GM12874 (cell line): ENCODE data around the gene HRH2.

ENCODE experiments used
- CTCF ChIP-seq: IDR thresholded peaks from 2 replicates; pipeline ENCODE4 v1.5.1; 2011; ENCODE audit warnings: low read depth, mild to moderate bottlenecking, control low read depth, low read length, moderate library complexity; ENCODE audit not compliant: insufficient read depth

The HRH2 gene

DNA sequence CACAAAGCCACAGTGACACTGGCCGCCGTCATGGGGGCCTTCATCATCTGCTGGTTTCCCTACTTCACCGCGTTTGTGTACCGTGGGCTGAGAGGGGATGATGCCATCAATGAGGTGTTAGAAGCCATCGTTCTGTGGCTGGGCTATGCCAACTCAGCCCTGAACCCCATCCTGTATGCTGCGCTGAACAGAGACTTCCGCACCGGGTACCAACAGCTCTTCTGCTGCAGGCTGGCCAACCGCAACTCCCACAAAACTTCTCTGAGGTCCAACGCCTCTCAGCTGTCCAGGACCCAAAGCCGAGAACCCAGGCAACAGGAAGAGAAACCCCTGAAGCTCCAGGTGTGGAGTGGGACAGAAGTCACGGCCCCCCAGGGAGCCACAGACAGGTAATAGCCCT, 26.1 kb downstream of the HRH2 start:
- no peak for TF ChIP-seq CTCF

DNA sequence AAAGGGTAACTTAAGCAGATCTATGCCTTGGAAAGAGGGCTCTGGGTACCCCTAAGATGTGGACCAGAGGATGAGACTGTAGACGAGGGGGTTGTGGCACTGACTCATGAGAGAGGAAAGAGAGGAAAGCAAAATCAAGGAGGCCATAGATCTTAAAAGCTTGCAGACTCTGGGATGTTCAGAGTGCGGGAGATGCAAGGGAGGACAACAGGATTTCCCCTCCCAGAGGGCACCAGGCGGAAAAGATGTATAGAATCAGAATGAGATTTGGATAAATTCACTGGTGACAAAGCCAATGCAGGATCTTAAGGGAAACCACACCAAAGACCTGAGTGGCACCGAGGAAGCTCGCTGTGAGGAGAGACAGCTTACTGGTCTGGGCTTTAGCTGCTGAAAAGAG, 27.1 kb downstream of the HRH2 start:
- TF ChIP-seq CTCF = no peak

GRCh38 chr5:175685701-175686350, 28.0 kb downstream of the HRH2 start:
- TF ChIP-seq CTCF = no peak

GRCh38 chr5:175686396-175686795, 28.5 kb downstream of the HRH2 start:
- no peak for TF ChIP-seq CTCF

GRCh38 chr5:175686826-175687225, 29.0 kb downstream of the HRH2 start:
- TF ChIP-seq CTCF = no peak

DNA sequence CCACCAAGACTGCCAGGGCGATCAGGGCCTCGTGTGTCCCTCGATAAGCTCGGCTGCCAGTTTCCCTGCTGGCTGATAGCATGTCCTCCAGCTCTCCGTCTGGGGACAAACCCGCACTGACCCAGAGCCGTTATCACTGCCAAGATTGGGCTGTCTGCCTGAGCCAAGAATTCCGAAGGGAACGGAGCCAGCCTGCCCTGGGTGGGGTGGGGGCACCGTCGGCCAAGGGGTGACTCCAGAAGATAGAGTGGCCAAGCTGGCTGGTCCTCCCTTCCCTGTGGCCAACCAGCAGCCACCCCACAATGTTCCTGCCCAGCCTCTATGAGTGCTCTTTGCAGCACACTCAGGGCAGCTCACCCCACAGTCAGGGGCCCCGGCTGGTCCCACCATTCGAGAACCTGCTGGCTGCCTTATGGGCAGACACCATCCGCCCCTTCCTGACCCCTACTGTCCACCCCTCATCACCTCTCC, 29.4 kb downstream of the HRH2 start:
- TF ChIP-seq CTCF = no peak

DNA sequence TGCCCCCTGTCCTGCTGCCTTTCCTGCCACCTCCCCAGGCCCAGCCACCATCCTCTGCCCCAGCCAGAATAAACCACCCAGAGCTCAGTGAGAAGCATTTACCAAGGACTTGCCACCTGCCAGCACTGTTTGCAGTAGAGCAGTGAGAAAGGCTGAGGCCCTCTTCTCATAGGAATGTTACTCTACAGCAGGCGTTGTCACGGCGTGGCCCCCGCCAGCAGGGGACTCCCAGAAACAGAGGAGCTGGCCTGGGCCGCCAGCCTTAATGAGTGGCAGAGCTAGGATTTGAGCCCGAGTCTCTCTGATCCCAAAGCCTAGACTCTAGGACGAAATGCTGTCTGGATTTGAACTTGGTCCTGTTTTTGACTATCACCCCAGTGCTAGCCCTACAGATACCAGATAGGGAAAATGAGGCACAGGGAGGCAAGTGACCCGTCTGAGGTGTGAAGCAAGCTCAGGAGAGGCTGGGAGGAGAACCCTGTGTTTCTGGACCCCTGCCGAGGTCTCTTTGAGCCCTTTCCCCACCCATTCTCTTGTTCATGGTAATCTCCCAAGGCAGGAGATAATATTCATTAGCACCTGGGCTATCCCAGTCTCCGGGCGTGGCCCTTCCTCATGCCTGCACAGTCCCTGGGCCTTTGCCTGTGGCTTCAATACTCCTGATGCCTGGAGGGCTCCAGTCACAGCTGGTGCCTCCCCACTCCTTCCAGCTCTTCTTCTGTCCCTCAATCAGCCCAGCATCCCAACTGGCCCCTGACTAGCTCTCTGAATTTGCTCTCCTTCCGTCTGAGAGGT, 30.7 kb downstream of the HRH2 start:
- TF ChIP-seq CTCF = no peak
